Activated CD4-positive, alpha-beta T cell treated with anti-CD3 and anti-CD28 coated beads, Interleukin-2, amount 50 U/mL, for 24 hours (primary cell): Measurements from ENCODE around the gene CD300LF.

Experiments
- DNase-seq, 2 donors: peaks; one replicate each; pipeline ENCODE4 v3.0.0-alpha.2; 2020; ENCODE audit warnings: low read depth in 1 of 2, low spot score in 1 of 2

CD300LF gene

GRCh38 chr17:74730491-74731346 lies 18.0 kb upstream of the CD300LF start:
- DNase-seq, result no peak

- DNase-seq, result no peak
These were observed 17.1 kb upstream of the CD300LF start for GRCh38 chr17:74729866-74730265.

- DNase-seq, result no peak
These were observed 16.6 kb upstream of the CD300LF start for GRCh38 chr17:74729368-74729767.

GRCh38 chr17:74728702-74729075 lies 16.0 kb upstream of the CD300LF start:
- DNase-seq, result no peak

- DNase-seq, result no peak
These were observed 15.4 kb upstream of the CD300LF start for GRCh38 chr17:74728033-74728701.

- DNase-seq, result no peak
These were observed 12.4 kb upstream of the CD300LF start for GRCh38 chr17:74725111-74725510.

GRCh38 chr17:74723891-74724290 lies 11.2 kb upstream of the CD300LF start:
- no peak for DNase-seq

- no peak for DNase-seq
These were observed 10.1 kb upstream of the CD300LF start for GRCh38 chr17:74722782-74723181.

GRCh38 chr17:74720506-74720905 lies 7.8 kb upstream of the CD300LF start:
- no peak for DNase-seq

GRCh38 chr17:74715144-74715543 lies 2.4 kb upstream of the CD300LF start:
- DNase-seq, result no peak

GRCh38 chr17:74713171-74713755 lies 540 bp upstream of the CD300LF start:
- no peak for DNase-seq

- DNase-seq, result no peak
These were observed 422 bp downstream of the CD300LF start for GRCh38 chr17:74712301-74712700.

GRCh38 chr17:74711058-74711824 lies 1.5 kb downstream of the CD300LF start:
- DNase-seq, result no peak

GRCh38 chr17:74704544-74704943 lies 8.2 kb downstream of the CD300LF start:
- DNase-seq, result no peak

GRCh38 chr17:74703311-74703710 lies 9.4 kb downstream of the CD300LF start:
- no peak for DNase-seq

GRCh38 chr17:74702116-74702871 lies 10.4 kb downstream of the CD300LF start:
- DNase-seq, result no peak

- no peak for DNase-seq
These were observed 13.5 kb downstream of the CD300LF start for GRCh38 chr17:74699236-74699635.

GRCh38 chr17:74698069-74698468 lies 14.7 kb downstream of the CD300LF start:
- no peak for DNase-seq

GRCh38 chr17:74697515-74697914 lies 15.2 kb downstream of the CD300LF start:
- no peak for DNase-seq

GRCh38 chr17:74695629-74696028 lies 17.1 kb downstream of the CD300LF start:
- no peak for DNase-seq

- no peak for DNase-seq
These were observed 18.6 kb downstream of the CD300LF start for GRCh38 chr17:74694081-74694480.
